ENCODE measurements around the gene CCDC174. TPM values are rescaled to one million over a fixed set of nuclear protein-coding genes. Genes with fewer than 3 reads are reported as not detected.

The CCDC174 gene
- total and polyA plus RNA-seq, 10 of the 15 experiments (the other 5 are each of a cell fraction or from before 2014, with no cell fraction given) = 11.6 to 31.3 (median 19.1) TPM

- Histone ChIP-seq H3K4me2 (ENCODE audit: control insufficient read depth, insufficient read depth) (no peak overlapping the region), H3K4me3 (no peak overlapping the region), H3K79me2 (ENCODE audit: control insufficient read depth, insufficient read depth, low read length) (no peaks in the 10 kb centered on the region), H3K27me3 (replicated peaks in 1 of 2; ENCODE audit: control insufficient read depth in 2 of 2, insufficient read depth in 2 of 2, low read length in 1 of 2) (no peaks in the 10 kb centered on the region), H3K27ac (ENCODE audit: control insufficient read depth, insufficient read depth) (no peak overlapping the region), H3K9me3 (replicated peaks; ENCODE audit: control insufficient read depth, insufficient read depth, low read length) (no peaks in the 10 kb centered on the region; the same call in 2 of the 3 replicates), H3K9ac (ENCODE audit: control insufficient read depth, insufficient read depth, low read length) (no peak overlapping the region), H4K20me1 (ENCODE audit: control insufficient read depth, insufficient read depth) (no peaks in the 10 kb centered on the region), H2AFZ (ENCODE audit: control insufficient read depth, low read depth, low read length) (no peak overlapping the region), H3K36me3 (ENCODE audit: control insufficient read depth in 2 of 2, insufficient read depth in 2 of 2, low read length in 1 of 2) (peaks cover 2 to 6% of the 10 kb centered on the region in 2 experiments), H3K4me1 (ENCODE audit: control insufficient read depth, insufficient read depth, low read length) (peaks cover 20% of the 10 kb centered on the region)
- SMC1A ChIA-PET (ENCODE audit: uncharacterized antibody, unreplicated experiment) = interaction anchor here (0.7 to 12.2 kb wide), 7 partner anchors 8 to 111 kb away, joined by 3 to 274 read pairs (median 3); partner anchors contain the start of gene CCDC174
- ATAC-seq = no peak
- POLR2A ChIA-PET = interaction anchor here (0.9 to 1.2 kb wide), 3 partner anchors 10 to 103 kb away, joined by 3 to 4 read pairs (median 3); no protein-coding TSS in a partner anchor
- DNase-seq (ENCODE audit: low read depth, low spot score) = no peak
- in situ Hi-C loops (cut with MboI) = no loop called here
- no peak for FAIRE-seq
- CTCF ChIA-PET = interaction anchor here (0.9 to 15.5 kb wide), 3 partner anchors 84 to 251 kb away, joined by 3 to 321 read pairs (median 5); no protein-coding TSS in a partner anchor
- intact Hi-C loops (cut with micrococcal nuclease; ENCODE audit: unreplicated experiment) = no loop called here
- BruUV-seq (replicated peaks) = no TSS peak
- RAD21 ChIA-PET (ENCODE audit: unreplicated experiment) = interaction anchor here (1.0 to 9.4 kb wide), 4 partner anchors 11 to 103 kb away, joined by 3 to 197 read pairs (median 12); no protein-coding TSS in a partner anchor
- WGBS (ENCODE audit: insufficient coverage, insufficient replicate concordance, low lambda C conversion rate, missing lambda C conversion rate) = 96% methylated on average over 4 of the region's 4 CpGs
- TF ChIP-seq RUNX3 (IDR thresholded peaks at IDR 0.05; ENCODE audit: low read length) (no peak), ELK1 (IDR thresholded peaks at IDR 0.05; ENCODE audit: low read depth, low read length) (no peak), DPF2 (IDR thresholded peaks at IDR 0.05) (no peak), CHD4 (IDR thresholded peaks at IDR 0.05) (no peak), NFYB (IDR thresholded peaks at IDR 0.05; ENCODE audit: insufficient read depth, low read depth, low read length) (no peak), CBX5 (IDR thresholded peaks at IDR 0.05; ENCODE audit: low read depth) (no peak), IRF5 (IDR thresholded peaks at IDR 0.05; ENCODE audit: borderline replicate concordance) (no peak), SPI1 (IDR thresholded peaks at IDR 0.05; ENCODE audit: borderline replicate concordance, insufficient read depth, low read depth, low read length) (no peak), BCL3 (IDR thresholded peaks at IDR 0.05; ENCODE audit: borderline replicate concordance, insufficient read depth, low read depth, low read length, poor library complexity, severe bottlenecking) (no peak), MTA2 (IDR thresholded peaks at IDR 0.05; ENCODE audit: low read depth) (no peak), CTCF (IDR thresholded peaks at IDR 0.05 in 2 of 3, conservative IDR thresholded peaks at IDR 0.05 in 1 of 3; ENCODE audit: control insufficient read depth in 2 of 3, extremely low read depth in 1 of 3, insufficient read depth in 1 of 3, low read depth in 3 of 3, low read length in 3 of 3) (no peak), ATF3 (IDR thresholded peaks at IDR 0.05; ENCODE audit: borderline replicate concordance, extremely low read depth, low read depth, low read length) (no peak), E4F1 (IDR thresholded peaks at IDR 0.05; ENCODE audit: borderline replicate concordance, partially characterized antibody) (no peak), TAF1 (IDR thresholded peaks at IDR 0.05; ENCODE audit: borderline replicate concordance, low read depth, low read length) (no peak), PAX8 (IDR thresholded peaks at IDR 0.05) (no peak)
These were observed 25.3 kb downstream of the CCDC174 start for GRCh38 chr3:14676881-14677280.
